ENCODE results near the gene CCAR1. TPM values are rescaled to one million over a fixed set of nuclear protein-coding genes. Genes with fewer than 3 reads are reported as not detected.
"Not testable (repeated sequence)": the region's sequence is repeated elsewhere in the genome, so short reads cannot be mapped to it uniquely, and the experiment has no call there.

Gene CCAR1
- total RNA-seq, 2 donors from 2014 or later, result 89.5 to 108 TPM

DNA sequence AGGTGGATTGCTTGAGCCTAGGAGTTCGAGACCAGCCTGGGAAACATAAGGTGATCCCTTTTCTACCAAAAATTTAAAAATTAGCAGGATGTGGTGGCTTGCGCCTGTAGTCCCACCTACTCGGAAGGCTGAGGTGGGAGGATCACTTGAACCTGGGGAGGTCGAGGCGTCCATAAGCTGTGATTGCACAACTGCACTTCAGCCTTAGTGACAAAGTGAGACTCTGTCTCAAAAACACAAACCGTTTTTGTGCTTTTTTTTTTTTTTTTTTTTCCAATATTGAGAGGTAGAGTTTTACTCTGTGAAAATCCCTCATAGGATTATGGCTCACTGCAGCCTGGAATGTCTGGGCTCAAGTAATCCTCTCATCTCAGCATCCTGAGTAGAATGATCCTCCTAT, 14.1 kb downstream of the CCAR1 start:
- H3K27me3 ChIP-seq (ENCODE audit: control insufficient read depth, insufficient read depth, low read length, poor library complexity, severe bottlenecking), result no peaks in the 10 kb centered on the region
- H3K9me3 ChIP-seq (ENCODE audit: control insufficient read depth, low read length), result no peaks in the 10 kb centered on the region
- no peak overlapping the region for H3K27ac ChIP-seq (ENCODE audit: low read depth, low read length)
- Mint-ChIP-seq H3K27ac (no peak overlapping the region), H3K36me3 (ENCODE audit: low read depth) (peaks cover 87% of the 10 kb centered on the region), H3K27me3 (ENCODE audit: insufficient read depth) (no peaks in the 10 kb centered on the region), H3K4me1 (no peaks in the 10 kb centered on the region), H3K4me3 (no peak overlapping the region), H3K9me3 (no peaks in the 10 kb centered on the region)
- no peaks in the 10 kb centered on the region for H3K4me1 ChIP-seq (ENCODE audit: control insufficient read depth, insufficient read depth, low read length)
- no peak overlapping the region for H3K4me3 ChIP-seq (ENCODE audit: low read length)
- no peak for DNase-seq
- TF ChIP-seq, protein P1, sequence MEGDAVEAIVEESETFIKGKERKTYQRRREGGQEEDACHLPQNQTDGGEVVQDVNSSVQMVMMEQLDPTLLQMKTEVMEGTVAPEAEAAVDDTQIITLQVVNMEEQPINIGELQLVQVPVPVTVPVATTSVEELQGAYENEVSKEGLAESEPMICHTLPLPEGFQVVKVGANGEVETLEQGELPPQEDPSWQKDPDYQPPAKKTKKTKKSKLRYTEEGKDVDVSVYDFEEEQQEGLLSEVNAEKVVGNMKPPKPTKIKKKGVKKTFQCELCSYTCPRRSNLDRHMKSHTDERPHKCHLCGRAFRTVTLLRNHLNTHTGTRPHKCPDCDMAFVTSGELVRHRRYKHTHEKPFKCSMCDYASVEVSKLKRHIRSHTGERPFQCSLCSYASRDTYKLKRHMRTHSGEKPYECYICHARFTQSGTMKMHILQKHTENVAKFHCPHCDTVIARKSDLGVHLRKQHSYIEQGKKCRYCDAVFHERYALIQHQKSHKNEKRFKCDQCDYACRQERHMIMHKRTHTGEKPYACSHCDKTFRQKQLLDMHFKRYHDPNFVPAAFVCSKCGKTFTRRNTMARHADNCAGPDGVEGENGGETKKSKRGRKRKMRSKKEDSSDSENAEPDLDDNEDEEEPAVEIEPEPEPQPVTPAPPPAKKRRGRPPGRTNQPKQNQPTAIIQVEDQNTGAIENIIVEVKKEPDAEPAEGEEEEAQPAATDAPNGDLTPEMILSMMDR (conservative IDR thresholded peaks at IDR 0.05), result no peak
- WGBS, 2 experiments (ENCODE audit: insufficient coverage in 1 of 2, insufficient read length in 1 of 2), result 79 to 100% methylated on average over 2 to 6 of the region's 6 CpGs
- H3K36me3 ChIP-seq (ENCODE audit: control insufficient read depth, insufficient read depth, low read length), result peaks cover 93% of the 10 kb centered on the region
- no peak overlapping the region for H3K9ac ChIP-seq (ENCODE audit: extremely low read depth, low read length, poor library complexity, severe bottlenecking)

DNA sequence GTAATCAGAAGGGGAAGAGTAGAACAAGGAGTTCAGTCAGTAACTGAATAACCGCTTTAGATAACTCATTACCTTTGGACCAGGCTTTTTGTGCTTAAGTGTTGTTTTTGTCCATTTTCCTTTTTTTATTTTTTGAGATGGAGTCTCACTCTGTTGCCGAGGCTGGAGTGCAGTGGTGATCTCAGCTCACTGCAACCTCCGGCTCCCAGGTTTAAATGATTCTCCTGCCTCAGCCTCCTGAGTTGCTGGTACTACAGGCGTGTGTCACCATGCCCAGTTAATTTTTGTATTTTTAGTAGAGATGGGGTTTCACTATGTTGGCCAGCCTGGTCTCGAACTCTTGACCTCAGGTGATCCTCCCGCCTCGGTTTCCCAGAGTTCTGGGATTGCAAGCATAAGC, 14.7 kb downstream of the CCAR1 start:
- WGBS, 2 experiments (ENCODE audit: insufficient coverage in 1 of 2, insufficient read length in 1 of 2), result 83 to 100% methylated on average over 1 to 7 of the region's 7 CpGs
- DNase-seq; H3K27me3 ChIP-seq (ENCODE audit: control insufficient read depth, insufficient read depth, low read length, poor library complexity, severe bottlenecking); H3K4me3 Mint-ChIP-seq; H3K27ac ChIP-seq (ENCODE audit: low read depth, low read length); H3K4me1 ChIP-seq (ENCODE audit: control insufficient read depth, insufficient read depth, low read length); H3K9ac ChIP-seq (ENCODE audit: extremely low read depth, low read length, poor library complexity, severe bottlenecking); H3K9me3 Mint-ChIP-seq; H3K4me3 ChIP-seq (ENCODE audit: low read length); H3K9me3 ChIP-seq (ENCODE audit: control insufficient read depth, low read length); H3K4me1 Mint-ChIP-seq; H3K27me3 Mint-ChIP-seq (ENCODE audit: insufficient read depth): not testable (repeated sequence)
- Mint-ChIP-seq H3K27ac (peak overlapping the region; percentile 44), H3K36me3 (ENCODE audit: low read depth) (peaks cover 84% of the 10 kb centered on the region)
- peaks cover 95% of the 10 kb centered on the region for H3K36me3 ChIP-seq (ENCODE audit: control insufficient read depth, insufficient read depth, low read length)

DNA sequence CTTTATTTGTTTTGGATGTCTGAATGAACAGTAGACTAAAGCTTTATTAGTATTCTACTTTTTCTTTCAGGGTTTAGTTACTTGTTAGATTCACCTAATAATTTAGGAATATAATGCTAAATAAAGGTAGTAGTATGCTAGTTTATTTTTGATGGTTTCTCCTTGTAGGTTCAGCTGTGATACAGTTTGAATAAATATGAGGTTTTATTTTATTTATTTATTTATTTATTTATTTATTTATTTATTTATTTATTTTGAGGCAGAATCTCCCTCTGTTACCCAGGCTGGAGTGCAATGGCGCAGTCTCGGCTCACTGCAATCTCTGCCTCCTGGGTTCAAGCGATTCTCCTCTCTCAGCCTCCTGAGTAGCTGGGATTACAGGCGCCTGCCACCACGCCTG, 19.6 kb downstream of the CCAR1 start:
- not testable (repeated sequence) for H3K27me3 Mint-ChIP-seq (ENCODE audit: insufficient read depth); H3K4me3 Mint-ChIP-seq
- H3K36me3 Mint-ChIP-seq (ENCODE audit: low read depth), result peaks cover 76% of the 10 kb centered on the region

DNA sequence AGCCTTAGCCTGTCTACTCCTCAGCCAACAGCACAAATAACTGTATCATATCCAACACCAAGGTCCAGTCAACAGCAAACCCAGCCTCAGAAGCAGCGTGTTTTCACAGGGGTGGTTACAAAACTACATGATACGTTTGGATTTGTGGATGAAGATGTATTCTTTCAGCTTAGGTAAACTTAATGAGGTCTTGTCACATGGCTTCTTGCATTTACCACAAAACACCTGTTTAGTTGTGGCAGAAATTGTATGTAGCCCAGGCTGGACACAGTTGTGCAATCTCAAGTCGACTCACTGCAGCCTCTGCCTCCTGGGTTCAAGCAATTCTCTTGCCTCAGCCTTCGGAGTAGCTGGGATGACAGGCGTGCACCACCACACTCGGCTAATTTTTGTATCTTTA, 21.4 kb downstream of the CCAR1 start:
- no peak for DNase-seq
- H3K4me1 ChIP-seq (ENCODE audit: control insufficient read depth, insufficient read depth, low read length), result no peaks in the 10 kb centered on the region
- Mint-ChIP-seq H3K27ac (no peak overlapping the region), H3K9me3 (no peaks in the 10 kb centered on the region), H3K4me1 (no peaks in the 10 kb centered on the region), H3K27me3 (ENCODE audit: insufficient read depth) (no peaks in the 10 kb centered on the region), H3K36me3 (ENCODE audit: low read depth) (peaks cover 67% of the 10 kb centered on the region), H3K4me3 (no peak overlapping the region)
- H3K9me3 ChIP-seq (ENCODE audit: control insufficient read depth, low read length), result no peaks in the 10 kb centered on the region
- no peaks in the 10 kb centered on the region for H3K27me3 ChIP-seq (ENCODE audit: control insufficient read depth, insufficient read depth, low read length, poor library complexity, severe bottlenecking)
- H3K4me3 ChIP-seq (ENCODE audit: low read length), result no peak overlapping the region
- H3K27ac ChIP-seq (ENCODE audit: low read depth, low read length), result no peak overlapping the region
- TF ChIP-seq, protein P1 (conservative IDR thresholded peaks at IDR 0.05), result no peak
- no peak overlapping the region for H3K9ac ChIP-seq (ENCODE audit: extremely low read depth, low read length, poor library complexity, severe bottlenecking)
- WGBS, 2 experiments (ENCODE audit: insufficient coverage in 1 of 2, insufficient read length in 1 of 2), result 74 to 94% methylated on average over 5 to 6 of the region's 6 CpGs
- peaks cover 86% of the 10 kb centered on the region for H3K36me3 ChIP-seq (ENCODE audit: control insufficient read depth, insufficient read depth, low read length)

More for the DNA sequence above, 19.6 kb downstream of the CCAR1 start:
- not testable (repeated sequence) for DNase-seq; H3K4me1 Mint-ChIP-seq; H3K9me3 Mint-ChIP-seq; H3K9ac ChIP-seq (ENCODE audit: extremely low read depth, low read length, poor library complexity, severe bottlenecking); H3K27ac ChIP-seq (ENCODE audit: low read depth, low read length); H3K27me3 ChIP-seq (ENCODE audit: control insufficient read depth, insufficient read depth, low read length, poor library complexity, severe bottlenecking); H3K4me1 ChIP-seq (ENCODE audit: control insufficient read depth, insufficient read depth, low read length); H3K4me3 ChIP-seq (ENCODE audit: low read length); H3K27ac Mint-ChIP-seq; H3K9me3 ChIP-seq (ENCODE audit: control insufficient read depth, low read length)
- WGBS, 2 experiments (ENCODE audit: insufficient coverage in 1 of 2, insufficient read length in 1 of 2), result 89 to 100% methylated on average over 3 to 5 of the region's 5 CpGs
- peaks cover 95% of the 10 kb centered on the region for H3K36me3 ChIP-seq (ENCODE audit: control insufficient read depth, insufficient read depth, low read length)

All from endodermal cell (in vitro differentiated cells).